ENCODE measurements around the gene PLA2G5.

DNA sequence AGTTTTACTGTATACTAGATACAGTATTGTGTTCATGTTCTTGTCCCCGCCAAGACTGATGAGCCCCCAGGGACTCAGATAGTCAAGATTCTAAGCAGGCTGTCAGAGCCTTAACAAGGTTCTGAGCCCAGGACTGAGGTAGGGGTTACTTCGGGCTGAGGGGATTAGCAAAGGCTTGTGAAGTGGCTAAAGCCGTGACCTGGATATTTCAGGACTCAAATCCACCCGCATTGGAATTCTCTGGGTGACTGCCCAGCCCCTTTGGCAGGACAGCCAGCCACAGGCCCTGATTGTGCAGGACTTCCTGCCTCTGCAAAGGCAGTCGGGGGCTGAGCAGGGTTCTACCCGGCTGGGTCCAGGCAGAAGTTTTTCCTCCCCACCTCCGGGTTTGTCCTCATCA, at the start of gene PLA2G5:
- TF ChIP-seq CTCF (optimal IDR thresholded peaks at IDR 0.05 in 1 of 3, IDR thresholded peaks at IDR 0.05 in 1 of 3, conservative IDR thresholded peaks at IDR 0.05 in 1 of 3; ENCODE audit: extremely low read depth in 1 of 3, insufficient read depth in 2 of 3, low read length in 3 of 3) = no peak
- TF ChIP-seq EZH2 (IDR thresholded peaks at IDR 0.05; ENCODE audit: low read length) = no peak

Measured in keratinocyte (primary cell).